H9 (cell line): ENCODE measurements around the gene OR4F15. TPM values are rescaled to one million over a fixed set of nuclear protein-coding genes. Genes with fewer than 3 reads are reported as not detected.

Source experiments
- DNase-seq: peaks from one replicate; pipeline ENCODE4 v3.0.0-alpha.2; 2017
- H2AFZ ChIP-seq: one replicate; pipeline ENCODE4 v1.6.1; 2013; ENCODE audit warnings: mild to moderate bottlenecking, low read length, control low read depth, moderate library complexity
- H2AK5ac ChIP-seq: 2 replicates; pipeline ENCODE4 v1.6.1; 2013; ENCODE audit warnings: low read length, control low read depth, mixed read lengths; ENCODE audit not compliant: insufficient read length
- H2BK120ac ChIP-seq: one replicate; pipeline ENCODE4 v1.6.1; 2013; ENCODE audit warnings: low read depth, mild to moderate bottlenecking, low read length, control low read depth, inconsistent platforms; ENCODE audit not compliant: poor library complexity, severe bottlenecking
- H2BK12ac ChIP-seq: 2 replicates; pipeline ENCODE4 v1.6.1; 2013; ENCODE audit warnings: low read length, control low read depth, mixed read lengths, low read depth; ENCODE audit not compliant: insufficient read length
- H2BK15ac ChIP-seq: 2 replicates; pipeline ENCODE4 v1.6.1; 2013; ENCODE audit warnings: low read depth, low read length, control low read depth
- H2BK20ac ChIP-seq: one replicate; pipeline ENCODE4 v1.6.1; 2013; ENCODE audit warnings: low read depth, mild to moderate bottlenecking, low read length, control low read depth, inconsistent platforms; ENCODE audit not compliant: poor library complexity, severe bottlenecking
- H2BK5ac ChIP-seq: 2 replicates; pipeline ENCODE4 v1.6.1; 2013; ENCODE audit warnings: low read length, control low read depth, mixed read lengths; ENCODE audit not compliant: insufficient read length
- H3K14ac ChIP-seq: 2 replicates; pipeline ENCODE4 v1.6.1; 2013; ENCODE audit warnings: low read length, control low read depth; ENCODE audit not compliant: insufficient read depth
- H3K18ac ChIP-seq: 2 replicates; pipeline ENCODE4 v1.6.1; 2013; ENCODE audit warnings: low read depth, mild to moderate bottlenecking, mixed read lengths, low read length, control low read depth; ENCODE audit not compliant: insufficient read length
- H3K23ac ChIP-seq: 2 replicates; pipeline ENCODE4 v1.6.1; 2013; ENCODE audit warnings: low read length, control low read depth, mixed read lengths, low read depth; ENCODE audit not compliant: insufficient read length
- H3K23me2 ChIP-seq: 2 replicates; pipeline ENCODE4 v1.6.1; 2013; ENCODE audit warnings: low read depth, mild to moderate bottlenecking, mixed read lengths, low read length, control low read depth; ENCODE audit not compliant: insufficient read length, poor library complexity, severe bottlenecking
- H3K27ac ChIP-seq: 2 replicates; pipeline ENCODE4 v1.5.1; 2013; ENCODE audit warnings: low read length, control low read depth, mixed read lengths, low read depth; ENCODE audit not compliant: insufficient read length
- H3K27me3 ChIP-seq: 2 replicates; pipeline ENCODE4 v1.6.1; 2013; ENCODE audit warnings: low read length, control low read depth, inconsistent platforms; ENCODE audit not compliant: insufficient read depth
- H3K4ac ChIP-seq: 2 replicates; pipeline ENCODE4 v1.6.1; 2013; ENCODE audit warnings: low read depth, mild to moderate bottlenecking, control low read depth, inconsistent platforms, low read length, moderate library complexity
- H3K4me1 ChIP-seq: 2 replicates; pipeline ENCODE4 v1.6.1; 2013; ENCODE audit warnings: low read length, control low read depth, inconsistent platforms; ENCODE audit not compliant: insufficient read depth
- H3K4me2 ChIP-seq: 2 replicates; pipeline ENCODE4 v1.6.1; 2013; ENCODE audit warnings: low read length, control low read depth, mixed read lengths; ENCODE audit not compliant: insufficient read length, insufficient read depth
- H3K56ac ChIP-seq: 2 replicates; pipeline ENCODE4 v1.6.1; 2013; ENCODE audit warnings: low read depth, mild to moderate bottlenecking, mixed read lengths, low read length, control low read depth; ENCODE audit not compliant: insufficient read length
- H3K79me1 ChIP-seq: 2 replicates; pipeline ENCODE4 v1.6.1; 2013; ENCODE audit warnings: low read depth, mild to moderate bottlenecking, moderate library complexity, low read length, control low read depth, inconsistent platforms; ENCODE audit not compliant: insufficient read depth, poor library complexity, severe bottlenecking
- H3K79me2 ChIP-seq: 2 replicates; pipeline ENCODE4 v1.6.1; 2013; ENCODE audit warnings: low read length, control low read depth, inconsistent platforms; ENCODE audit not compliant: insufficient read depth
- H3K9ac ChIP-seq: 2 replicates; pipeline ENCODE4 v1.6.1; 2013; ENCODE audit warnings: low read length, control low read depth, mixed read lengths; ENCODE audit not compliant: insufficient read length; ENCODE audit errors: extremely low read depth
- H3K9me3 ChIP-seq: one replicate; pipeline ENCODE4 v1.6.1; 2013; ENCODE audit warnings: low read depth, low read length, inconsistent platforms; ENCODE audit not compliant: control insufficient read depth
- H3T11ph ChIP-seq: one replicate; pipeline ENCODE4 v1.6.1; 2013; ENCODE audit warnings: mild to moderate bottlenecking, low read length, control low read depth, inconsistent platforms
- H4K20me1 ChIP-seq: one replicate; pipeline ENCODE4 v1.6.1; 2013; ENCODE audit not compliant: control insufficient read depth, insufficient read length, insufficient read depth
- H4K5ac ChIP-seq: 2 replicates; pipeline ENCODE4 v1.6.1; 2013; ENCODE audit warnings: low read depth, mild to moderate bottlenecking, mixed read lengths, low read length, control low read depth; ENCODE audit not compliant: insufficient read length
- H4K8ac ChIP-seq: replicated peaks from 2 replicates; pipeline ENCODE4 v1.6.1; 2013; ENCODE audit warnings: low read length, control low read depth, mixed read lengths, low read depth; ENCODE audit not compliant: insufficient read length
- H4K91ac ChIP-seq: 2 replicates; pipeline ENCODE4 v1.6.1; 2013; ENCODE audit warnings: low read depth, mild to moderate bottlenecking, moderate library complexity, mixed read lengths, low read length, control low read depth; ENCODE audit not compliant: insufficient read length
- H3K27ac Mint-ChIP-seq, 3 experiments: 2 replicates in 2 of 3; 3 replicates in 1 of 3; pipeline ENCODE4 v1.8.0; 2020 to 2021; ENCODE audit warnings: mixed read lengths in 3 of 3, mild to moderate bottlenecking in 1 of 3, moderate library complexity in 1 of 3
- H3K27me3 Mint-ChIP-seq: 2 replicates; pipeline ENCODE4 v1.8.0; 2021; ENCODE audit warnings: low read depth, mild to moderate bottlenecking, moderate library complexity, mixed read lengths
- H3K36me3 Mint-ChIP-seq, 3 experiments: 2 replicates in 2 of 3; 3 replicates in 1 of 3; pipeline ENCODE4 v1.8.0; 2020 to 2021; ENCODE audit warnings: low read depth in 3 of 3, mixed read lengths in 3 of 3; ENCODE audit not compliant: insufficient read depth in 1 of 3
- H3K4me1 Mint-ChIP-seq, 2 experiments: 2 replicates each; pipeline ENCODE4 v1.8.0; 2020; ENCODE audit warnings: mixed read lengths in 2 of 2
- H3K4me3 Mint-ChIP-seq, 2 experiments: 2 replicates in 1 of 2; 3 replicates in 1 of 2; pipeline ENCODE4 v1.8.0; 2020 to 2021; ENCODE audit warnings: mild to moderate bottlenecking in 2 of 2, mixed read lengths in 2 of 2, moderate library complexity in 1 of 2
- H3K9me3 Mint-ChIP-seq, 2 experiments: 2 replicates in 1 of 2; 3 replicates in 1 of 2; pipeline ENCODE4 v1.8.0; 2020; ENCODE audit warnings: mild to moderate bottlenecking in 2 of 2, mixed read lengths in 2 of 2, moderate library complexity in 1 of 2
- CTCF ChIP-seq: fragments of 200-600 bp; sonication (generic); conservative IDR thresholded peaks from 3 replicates; pipeline ENCODE4 v1.8.0; 2021; ENCODE audit warnings: antibody characterized with exemption, mild to moderate bottlenecking
- WGBS: extraction: QIAGEN DNeasy Blood & Tissue Kit; methylation state at CpG from one replicate; pipeline ENCODE4 v1.1.7; 2013; ENCODE audit warnings: missing lambda C conversion rate, low lambda C conversion rate, mixed read lengths; ENCODE audit not compliant: insufficient read length; ENCODE audit errors: extremely low coverage; 5-methylcytosine and 5-hydroxymethylcytosine counted together
- total RNA-seq: library from RNA; stranded (reverse); gene quantifications from 2 replicates; pipeline ENCODE4 v1.2.1, GENCODE V29; 2021

Gene OR4F15
- total RNA-seq, 1 experiment from 2014 or later = not detected

DNA sequence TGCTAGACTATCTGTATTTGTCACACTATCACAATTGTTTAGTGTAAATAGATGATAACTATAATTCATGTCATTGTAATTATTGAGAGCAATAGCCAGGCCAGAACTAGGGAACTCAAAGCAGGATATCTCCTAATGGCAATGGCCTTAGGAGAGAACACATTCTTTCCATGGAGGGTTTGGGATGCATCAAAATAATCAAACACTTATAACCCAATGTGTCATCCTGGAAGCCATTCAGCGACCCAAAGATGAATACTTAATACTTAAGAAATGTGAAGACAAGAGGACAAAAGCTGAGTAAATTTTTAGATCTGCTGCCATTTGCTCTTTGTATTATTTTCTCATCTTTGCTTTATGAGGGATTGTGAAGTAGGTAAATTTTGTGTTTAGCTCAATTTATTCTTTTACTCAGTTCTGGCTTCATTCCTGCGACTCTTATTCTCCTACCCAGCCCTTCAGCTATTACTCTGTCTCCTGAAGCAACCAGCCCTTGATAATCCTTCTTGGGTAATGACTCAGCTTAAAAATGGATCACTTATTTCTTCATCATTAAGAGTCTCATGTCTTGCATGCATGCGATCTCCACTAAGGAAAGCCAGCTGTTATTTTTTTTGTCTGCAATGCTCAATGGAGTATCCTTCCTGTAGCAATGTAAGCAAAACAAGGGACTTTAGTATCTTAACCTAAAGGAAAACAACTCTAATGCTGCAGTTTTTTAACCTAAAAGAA is 2.0 kb downstream of the OR4F15 start:
- H3K4me1 Mint-ChIP-seq = no peaks in the 10 kb centered on the region; a peak in 1 of 4 replicates

More for the DNA sequence above, 2.0 kb downstream of the OR4F15 start:
- H4K91ac ChIP-seq = no peak overlapping the region
- no peak overlapping the region for H3K27ac ChIP-seq
- H3K27ac Mint-ChIP-seq = no peak overlapping the region
- peaks cover 16% of the 10 kb centered on the region for H3K27me3 Mint-ChIP-seq
- no peaks in the 10 kb centered on the region for H3K23me2 ChIP-seq
- H3K14ac ChIP-seq = no peak overlapping the region
- no peak for TF ChIP-seq CTCF
- H3K23ac ChIP-seq = no peak overlapping the region
- H3K79me1 ChIP-seq = no peaks in the 10 kb centered on the region
- no peaks in the 10 kb centered on the region for H3K36me3 Mint-ChIP-seq
- H4K20me1 ChIP-seq = no peaks in the 10 kb centered on the region
- H4K5ac ChIP-seq = no peak overlapping the region
- no peak overlapping the region for H4K8ac ChIP-seq
- no CpG with 5 or more reads among the region's 3 CpGs for WGBS
- no peak overlapping the region for H2AK5ac ChIP-seq
- no peak overlapping the region for H3K4me3 Mint-ChIP-seq
- no peaks in the 10 kb centered on the region; a peak in 1 of 5 replicates for H3K9me3 Mint-ChIP-seq
- no peak overlapping the region for H3T11ph ChIP-seq
- H3K4me2 ChIP-seq = no peak overlapping the region
- H3K27me3 ChIP-seq = no peaks in the 10 kb centered on the region
- no peak overlapping the region for H2BK12ac ChIP-seq
- H3K79me2 ChIP-seq = no peaks in the 10 kb centered on the region
- no peak overlapping the region for H2BK20ac ChIP-seq
- no peak overlapping the region for H2BK15ac ChIP-seq
- no peak overlapping the region for H3K9ac ChIP-seq
- H2BK5ac ChIP-seq = no peak overlapping the region
- no peak overlapping the region for H2AFZ ChIP-seq
- H3K9me3 ChIP-seq = no peaks in the 10 kb centered on the region
- H3K18ac ChIP-seq = no peak overlapping the region
- no peak for DNase-seq
- no peak overlapping the region for H3K56ac ChIP-seq
- H3K4ac ChIP-seq = no peak overlapping the region
- H3K4me1 ChIP-seq = no peaks in the 10 kb centered on the region; the same call in 1 of the 2 replicates
- no peak overlapping the region for H2BK120ac ChIP-seq
